GM12873 (cell line): ENCODE data around the gene OTUD3.

Experiments used
- TF ChIP-seq, protein P1 (sequence below): IDR thresholded peaks from 2 replicates; pipeline ENCODE4 v1.5.1; 2012; ENCODE audit warnings: low read depth, mild to moderate bottlenecking, moderate library complexity, low read length, control low read depth; ENCODE audit not compliant: insufficient read depth; ENCODE audit errors: missing control alignments

OTUD3 gene

DNA sequence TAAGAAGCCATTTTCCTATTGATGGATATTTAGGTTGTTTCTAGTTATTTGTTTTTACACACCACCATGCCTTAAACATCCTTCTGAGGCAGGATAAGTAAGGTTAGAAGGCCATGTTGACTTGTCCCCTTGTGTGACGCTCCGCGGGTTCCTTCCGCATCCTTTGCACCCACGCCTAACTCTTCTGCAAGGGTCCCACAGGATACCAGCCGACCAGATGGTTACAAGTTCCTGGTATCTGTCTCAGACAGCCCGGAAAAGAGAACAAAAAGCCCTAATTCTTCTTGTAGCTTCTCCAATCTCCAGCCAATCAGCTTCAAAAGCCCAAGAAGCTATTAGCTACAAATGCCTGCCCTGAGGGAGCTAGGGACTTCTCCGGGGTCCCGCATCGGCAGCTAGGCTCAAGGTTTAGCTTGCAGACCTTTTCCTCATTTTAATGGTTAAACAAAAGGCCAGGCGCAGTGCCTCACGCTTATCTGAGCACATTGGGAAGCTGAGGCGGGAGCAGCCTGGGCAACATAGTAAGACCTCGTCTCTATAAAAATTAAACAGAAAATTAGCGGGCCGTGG is 4.9 kb upstream of the OTUD3 start:
- TF ChIP-seq, protein P1, sequence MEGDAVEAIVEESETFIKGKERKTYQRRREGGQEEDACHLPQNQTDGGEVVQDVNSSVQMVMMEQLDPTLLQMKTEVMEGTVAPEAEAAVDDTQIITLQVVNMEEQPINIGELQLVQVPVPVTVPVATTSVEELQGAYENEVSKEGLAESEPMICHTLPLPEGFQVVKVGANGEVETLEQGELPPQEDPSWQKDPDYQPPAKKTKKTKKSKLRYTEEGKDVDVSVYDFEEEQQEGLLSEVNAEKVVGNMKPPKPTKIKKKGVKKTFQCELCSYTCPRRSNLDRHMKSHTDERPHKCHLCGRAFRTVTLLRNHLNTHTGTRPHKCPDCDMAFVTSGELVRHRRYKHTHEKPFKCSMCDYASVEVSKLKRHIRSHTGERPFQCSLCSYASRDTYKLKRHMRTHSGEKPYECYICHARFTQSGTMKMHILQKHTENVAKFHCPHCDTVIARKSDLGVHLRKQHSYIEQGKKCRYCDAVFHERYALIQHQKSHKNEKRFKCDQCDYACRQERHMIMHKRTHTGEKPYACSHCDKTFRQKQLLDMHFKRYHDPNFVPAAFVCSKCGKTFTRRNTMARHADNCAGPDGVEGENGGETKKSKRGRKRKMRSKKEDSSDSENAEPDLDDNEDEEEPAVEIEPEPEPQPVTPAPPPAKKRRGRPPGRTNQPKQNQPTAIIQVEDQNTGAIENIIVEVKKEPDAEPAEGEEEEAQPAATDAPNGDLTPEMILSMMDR: no peak

GRCh38 chr1:19877821-19878636 is 4.2 kb upstream of the OTUD3 start:
- TF ChIP-seq, protein P1: no peak

DNA sequence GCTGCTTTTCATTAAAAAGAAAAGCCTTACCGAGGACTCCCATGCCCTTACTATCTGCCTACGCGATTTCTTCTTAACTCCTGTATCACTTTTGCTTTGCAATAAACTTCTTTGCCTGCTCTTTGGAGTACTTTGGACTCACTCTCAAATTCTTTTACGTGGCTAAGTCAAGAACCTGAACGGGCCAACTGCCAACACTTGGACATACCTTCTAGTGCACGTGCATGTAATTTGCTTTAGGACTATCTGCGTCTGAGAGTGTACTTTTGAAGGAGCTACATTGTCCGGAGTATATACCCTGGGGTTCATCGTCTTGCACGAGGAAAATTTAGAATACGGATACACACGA is 3.6 kb upstream of the OTUD3 start:
- TF ChIP-seq, protein P1: no peak

DNA sequence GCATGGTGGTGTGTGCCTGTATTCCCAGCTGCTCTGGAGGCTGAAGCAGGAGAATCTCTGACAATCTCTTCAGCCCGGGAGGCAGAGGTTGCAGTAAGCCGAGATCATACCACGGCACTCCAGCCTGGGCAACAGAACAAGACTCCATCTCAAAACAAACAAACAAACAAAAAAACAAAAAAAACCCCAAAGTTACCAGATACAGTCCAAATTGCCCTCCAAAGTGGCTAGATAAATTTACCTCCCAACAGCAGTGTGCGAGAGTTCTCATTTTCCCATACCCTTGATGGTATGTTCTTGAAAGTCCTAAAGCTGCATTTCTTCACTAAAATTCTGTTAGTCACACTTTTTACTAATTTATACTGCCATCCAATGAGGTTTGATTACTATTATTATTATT is 3.0 kb upstream of the OTUD3 start:
- TF ChIP-seq, protein P1: no peak

GRCh38 chr1:19879661-19880060 is 2.5 kb upstream of the OTUD3 start:
- TF ChIP-seq, protein P1: no peak

DNA sequence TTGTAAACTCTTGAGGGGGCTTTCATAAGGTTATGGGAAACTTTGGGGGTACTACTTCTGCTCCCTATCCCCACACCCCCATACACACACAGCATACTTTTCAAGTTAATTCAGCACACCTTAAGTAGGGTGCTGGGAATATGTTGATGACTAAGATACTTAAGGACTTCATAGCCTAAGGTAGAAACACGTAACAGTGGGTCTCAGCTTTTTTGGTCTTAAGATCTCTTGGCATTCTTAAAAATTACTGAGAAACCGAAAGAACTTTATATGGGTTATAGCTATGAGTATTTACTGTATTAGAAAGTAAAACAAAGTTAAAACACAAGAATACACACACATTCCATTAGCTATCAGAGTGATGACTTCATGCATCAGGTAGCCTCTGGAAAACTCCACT is 2.1 kb downstream of the OTUD3 start:
- TF ChIP-seq, protein P1: no peak

- TF ChIP-seq, protein P1: no peak
Observed at GRCh38 chr1:19885821-19886220, 3.6 kb downstream of the OTUD3 start.
